Measurements from ENCODE around the gene BCL11B.

The BCL11B gene

DNA sequence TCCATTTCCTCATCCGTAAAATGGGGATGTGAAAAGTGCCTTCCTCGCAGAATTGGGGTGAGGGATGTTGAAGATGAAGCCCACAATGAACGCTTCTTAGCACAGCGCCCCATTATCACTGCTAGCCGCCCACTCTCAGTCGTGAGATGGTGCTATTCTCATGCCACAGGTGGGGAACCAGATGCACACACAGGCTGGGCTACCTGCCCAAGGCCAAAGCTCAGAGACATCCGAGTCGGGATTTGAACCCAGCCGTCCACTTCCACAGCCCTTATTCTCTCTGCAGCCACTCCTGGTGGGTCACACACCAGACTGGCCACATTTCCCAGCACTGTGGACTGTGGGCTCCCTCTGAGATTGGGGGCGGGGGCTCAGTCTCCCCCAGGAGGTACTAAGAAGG lies 55.8 kb downstream of the BCL11B start:
- DNase-seq, result no peak

DNA sequence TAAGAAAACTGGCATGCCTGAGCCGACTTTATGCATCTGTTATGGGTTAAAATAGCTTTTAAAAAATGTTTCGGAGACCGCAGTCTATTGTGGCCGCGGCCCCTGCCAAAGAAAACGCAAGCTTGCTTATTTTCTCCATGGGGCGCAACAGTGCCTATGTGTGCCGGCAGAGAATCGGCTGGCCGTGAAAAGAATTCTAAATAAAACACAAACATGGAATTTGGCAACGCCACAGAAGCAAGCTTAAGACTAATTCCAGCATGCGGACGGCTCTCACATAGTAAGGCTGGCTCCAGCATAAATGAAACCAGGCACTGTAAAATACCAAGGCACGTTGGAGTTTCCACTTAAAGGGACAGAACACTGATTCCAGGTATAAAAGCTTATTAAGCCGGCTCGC lies 56.7 kb downstream of the BCL11B start:
- DNase-seq, result no peak

DNA sequence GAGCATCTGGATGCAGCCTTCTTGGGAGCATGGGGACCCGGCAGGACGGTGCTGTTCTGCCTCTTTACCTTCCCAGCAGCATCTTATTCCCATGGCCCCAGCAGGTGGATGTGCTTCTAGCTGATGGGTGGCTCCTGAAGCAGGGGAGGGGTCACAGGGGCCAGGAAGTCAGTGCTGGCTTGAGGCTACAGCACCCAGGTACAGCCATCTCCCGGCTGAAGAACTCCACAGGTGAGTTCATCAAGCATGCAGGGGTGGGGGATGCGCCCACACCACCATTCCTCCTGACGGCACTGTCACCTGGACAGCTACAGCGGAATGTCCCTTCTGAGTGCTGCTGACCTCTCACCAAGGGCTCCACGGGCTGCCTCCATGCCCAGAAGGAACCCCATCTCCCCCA lies 57.3 kb downstream of the BCL11B start:
- DNase-seq, result no peak

DNA sequence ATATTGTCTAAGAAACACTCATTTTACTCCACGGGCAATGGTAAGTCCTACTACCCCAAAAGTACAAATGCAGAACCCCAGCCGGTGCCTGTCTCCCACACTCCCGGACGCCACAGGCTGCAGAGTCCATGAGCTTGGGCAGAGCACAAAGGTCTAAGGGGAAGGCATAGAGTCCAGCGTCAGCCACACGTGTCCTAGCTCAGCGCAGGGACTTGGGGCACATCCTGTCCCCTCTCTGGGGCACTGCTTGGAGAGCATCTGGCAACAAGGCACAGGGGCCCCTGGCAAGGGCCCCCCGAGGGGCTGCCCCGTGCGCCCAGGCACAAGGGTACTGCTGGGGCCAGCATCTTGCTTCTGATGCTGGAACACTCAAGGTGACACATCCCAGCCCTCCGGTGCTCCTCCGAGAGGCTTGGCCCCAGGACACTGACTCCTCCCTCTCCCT lies 58.4 kb downstream of the BCL11B start:
- DNase-seq, result no peak

DNA sequence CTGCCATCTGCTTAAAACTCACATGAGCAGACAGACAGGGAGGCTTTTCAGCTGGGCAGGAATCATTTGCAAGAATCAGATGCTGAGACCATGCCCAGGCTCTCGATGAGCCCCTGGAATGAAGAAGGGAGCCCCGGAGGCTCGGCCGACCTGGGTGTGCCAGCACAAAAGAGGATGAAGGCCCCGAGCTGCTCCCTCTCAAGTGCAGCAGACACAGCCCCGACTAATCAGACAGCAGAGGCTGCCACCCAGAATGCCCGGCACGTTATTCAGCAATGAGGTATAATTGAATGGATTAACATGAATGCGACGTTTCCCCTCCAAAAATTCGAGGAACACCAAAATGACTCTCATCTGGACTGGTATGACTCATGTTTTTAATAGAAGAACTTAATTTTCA lies 58.9 kb downstream of the BCL11B start:
- no peak for DNase-seq

DNA sequence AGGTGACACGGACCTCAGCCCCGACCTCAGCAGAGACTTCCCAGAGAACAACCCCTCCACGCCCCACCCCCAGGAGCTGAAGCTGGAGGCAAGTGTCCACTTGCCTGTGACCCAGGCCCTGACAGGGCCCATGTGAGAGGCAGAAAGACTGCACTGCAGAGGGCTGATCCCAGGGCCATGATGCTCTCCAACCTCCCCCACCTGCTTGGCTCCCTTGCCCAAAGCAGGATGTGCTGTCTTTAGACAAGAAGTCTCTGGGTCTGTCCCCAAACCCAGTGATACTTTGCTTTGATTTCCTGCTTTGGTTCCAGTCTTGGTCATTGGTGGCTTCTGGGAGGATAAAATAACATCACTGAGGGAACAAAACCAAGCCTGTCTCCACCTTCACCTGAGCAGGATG lies 59.4 kb downstream of the BCL11B start:
- no peak for DNase-seq

DNA sequence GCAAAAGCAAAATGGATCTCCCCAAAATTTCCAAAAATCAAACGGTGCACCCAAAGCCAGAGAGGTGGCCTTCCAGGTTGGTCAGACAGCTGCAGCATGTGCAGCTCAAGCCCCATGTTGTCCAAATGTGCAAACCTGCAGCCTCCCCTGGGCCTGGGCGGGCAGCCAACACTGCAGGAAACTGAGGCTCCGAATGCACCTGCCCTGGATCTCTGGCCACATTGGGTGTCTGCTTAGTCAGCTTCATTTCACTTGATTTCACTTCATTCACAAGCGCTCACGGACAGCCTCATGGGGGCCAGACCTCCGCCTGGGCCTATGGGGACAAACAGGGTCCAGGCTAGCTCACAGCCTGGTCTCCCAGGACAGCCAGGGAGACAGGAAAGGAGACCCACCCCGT lies 59.8 kb downstream of the BCL11B start:
- no peak for DNase-seq

DNA sequence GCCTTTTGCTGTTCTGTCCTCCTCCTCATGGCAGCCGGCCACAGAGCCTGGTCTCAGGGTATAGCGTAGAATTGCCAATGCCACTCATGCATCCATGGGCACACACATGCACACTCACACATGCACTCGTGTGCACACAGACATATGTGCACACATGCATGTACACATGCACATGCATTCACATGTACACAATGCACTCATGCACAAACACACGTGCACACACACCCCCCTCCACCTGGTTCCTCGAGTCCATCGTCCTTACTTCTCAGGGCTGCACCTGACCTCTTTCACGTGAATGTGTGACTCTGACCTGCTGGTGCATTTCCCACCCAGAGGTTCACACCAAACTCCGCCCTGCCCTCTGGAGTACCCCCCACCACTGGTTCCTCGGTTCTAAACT lies 60.6 kb downstream of the BCL11B start:
- DNase-seq, result no peak

DNA sequence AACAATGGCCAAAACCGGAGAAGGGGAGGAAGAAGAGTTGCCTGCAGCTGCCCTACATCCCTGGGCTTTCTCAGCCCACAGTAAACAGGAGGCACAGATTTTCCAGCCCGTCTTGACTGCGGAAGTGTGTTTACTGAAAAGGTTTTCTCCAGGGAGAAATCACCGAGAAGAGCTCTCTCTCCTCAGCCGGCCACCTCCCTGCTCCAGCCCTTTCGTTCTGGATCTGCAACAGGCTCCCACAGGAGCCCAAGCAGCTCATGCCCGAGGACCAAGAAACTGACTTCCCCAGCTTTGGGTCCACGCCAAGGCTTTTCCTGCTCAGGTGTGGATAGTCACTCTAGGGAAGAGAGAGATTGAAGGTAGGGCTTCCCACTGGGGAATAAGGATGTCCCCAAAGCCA lies 61.7 kb downstream of the BCL11B start:
- DNase-seq, result no peak

DNA sequence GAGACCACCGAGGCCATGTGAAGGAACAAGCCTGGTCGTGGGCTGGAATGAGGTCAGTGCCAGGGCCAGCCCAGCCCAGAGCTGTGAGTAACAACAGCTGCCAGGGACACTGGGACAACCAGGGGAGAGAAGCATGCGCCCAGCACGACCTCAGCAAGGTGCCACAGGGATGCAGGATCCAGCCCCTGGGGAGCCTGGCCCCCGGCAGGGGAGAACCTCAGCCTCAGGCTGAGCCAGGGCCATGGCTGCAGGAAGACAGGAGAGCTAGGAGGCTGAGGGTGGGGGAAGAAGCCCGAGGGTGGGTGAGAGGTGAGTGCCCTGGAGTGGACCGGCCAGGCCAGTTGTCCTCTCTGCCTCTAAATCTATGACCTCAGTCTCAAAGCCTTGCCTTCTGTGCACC lies 62.6 kb downstream of the BCL11B start:
- DNase-seq, result no peak

DNA sequence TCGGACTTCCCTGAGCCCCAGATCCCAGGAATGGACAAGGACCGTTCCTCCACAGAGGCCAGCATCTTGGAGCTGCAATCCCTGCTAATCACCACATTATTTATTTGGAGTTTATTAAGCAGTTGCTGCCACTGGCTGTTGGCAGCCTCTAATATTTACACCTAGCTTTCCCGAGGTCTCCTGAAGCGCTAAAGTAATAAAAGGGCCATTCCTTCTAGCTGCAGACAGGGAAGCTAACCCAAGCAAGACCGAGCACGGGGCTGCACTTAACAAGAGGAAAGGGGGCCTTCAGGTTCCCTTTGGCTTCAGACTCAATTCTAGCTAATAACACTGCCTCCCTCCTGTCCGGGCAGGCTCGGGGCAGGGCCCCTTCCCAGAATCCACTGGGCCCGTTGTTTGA lies 63.7 kb downstream of the BCL11B start:
- DNase-seq, result no peak

DNA sequence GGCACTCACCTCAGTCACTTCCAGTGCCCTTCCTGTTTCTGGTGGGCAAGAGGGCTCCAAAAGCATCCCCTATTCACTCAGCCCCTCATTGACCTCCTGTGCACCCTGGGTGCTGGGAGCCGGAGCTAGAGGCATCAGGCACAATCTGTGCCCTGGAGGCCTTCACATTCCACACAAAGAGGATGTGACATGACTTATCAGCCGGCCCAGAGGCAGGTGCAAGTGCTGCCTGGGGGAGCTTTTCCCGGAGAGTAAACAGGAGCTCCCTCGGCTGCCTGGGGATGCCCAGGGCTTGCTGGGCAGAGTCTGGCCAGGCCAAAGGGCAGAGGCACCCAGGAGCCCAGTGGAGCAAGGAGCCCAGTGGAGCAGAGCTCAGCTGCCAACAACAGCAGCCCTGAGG lies 64.5 kb downstream of the BCL11B start:
- DNase-seq, result no peak

DNA sequence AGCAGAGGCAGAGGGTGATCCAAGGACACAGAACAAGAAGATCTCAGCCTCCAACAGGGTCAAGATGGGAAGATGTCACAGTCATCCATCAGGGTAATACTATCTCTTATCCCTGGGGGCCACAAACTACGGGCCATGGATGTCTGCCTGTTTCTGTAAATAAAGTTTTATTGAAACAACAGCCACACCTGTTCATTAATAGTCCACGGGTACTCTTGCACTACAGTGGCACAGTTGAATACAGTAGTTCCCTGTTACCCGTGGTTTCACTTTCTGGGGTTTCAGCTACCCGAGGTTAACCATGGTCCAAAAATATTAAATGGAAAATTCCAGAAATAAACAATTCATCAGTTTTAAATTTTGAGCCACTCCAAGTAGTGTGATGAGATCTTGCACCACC lies 65.9 kb downstream of the BCL11B start:
- no peak for DNase-seq

DNA sequence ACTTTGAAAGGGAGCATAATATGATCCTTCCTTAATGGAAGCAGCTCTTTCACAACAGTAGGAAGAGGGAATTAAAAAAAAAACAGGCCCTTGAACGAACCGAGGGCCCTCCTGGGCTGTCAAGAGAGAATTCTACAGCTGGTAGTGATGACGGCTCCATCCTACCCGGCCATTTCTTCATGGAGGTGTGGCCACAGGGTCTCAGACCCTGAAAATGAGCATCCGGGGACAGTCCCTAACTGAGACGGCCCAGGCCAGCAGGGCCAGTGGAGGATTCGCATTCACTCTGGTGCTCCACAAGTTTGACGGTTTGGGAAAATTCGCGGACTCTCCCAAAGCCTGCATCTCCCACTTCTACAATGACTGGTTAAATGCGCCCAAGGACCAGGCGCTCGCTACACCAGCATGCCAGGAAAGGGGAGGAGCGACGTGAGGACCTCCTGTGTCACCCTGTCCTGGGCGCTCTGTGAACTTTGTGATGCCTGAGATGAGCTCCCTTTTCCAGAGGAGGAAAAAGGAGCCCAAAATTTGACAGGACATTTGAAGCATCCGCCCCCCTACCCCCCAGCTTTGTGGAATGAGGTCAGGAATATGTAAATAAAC lies 66.8 kb downstream of the BCL11B start:
- no peak for DNase-seq

DNA sequence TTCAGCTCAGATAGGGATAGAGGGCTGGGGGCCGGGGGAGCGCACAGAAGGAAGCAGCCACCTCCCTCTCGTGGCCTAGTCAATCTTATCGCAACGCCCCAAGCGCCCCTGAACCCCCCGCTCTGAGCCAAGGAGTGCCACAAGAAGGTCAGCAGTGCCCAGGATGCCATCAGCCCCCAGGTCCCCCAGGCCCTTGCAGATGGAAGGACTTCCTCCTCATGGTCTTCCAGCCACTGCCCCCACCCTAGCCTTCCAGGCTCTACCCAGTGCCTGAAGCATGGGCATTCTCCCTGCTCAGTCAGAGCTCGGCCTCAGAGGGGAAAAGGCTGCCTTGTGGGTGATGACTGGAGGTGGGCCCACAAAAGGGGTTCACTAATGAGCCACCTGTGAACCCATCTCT lies 68.2 kb downstream of the BCL11B start:
- DNase-seq, result no peak

DNA sequence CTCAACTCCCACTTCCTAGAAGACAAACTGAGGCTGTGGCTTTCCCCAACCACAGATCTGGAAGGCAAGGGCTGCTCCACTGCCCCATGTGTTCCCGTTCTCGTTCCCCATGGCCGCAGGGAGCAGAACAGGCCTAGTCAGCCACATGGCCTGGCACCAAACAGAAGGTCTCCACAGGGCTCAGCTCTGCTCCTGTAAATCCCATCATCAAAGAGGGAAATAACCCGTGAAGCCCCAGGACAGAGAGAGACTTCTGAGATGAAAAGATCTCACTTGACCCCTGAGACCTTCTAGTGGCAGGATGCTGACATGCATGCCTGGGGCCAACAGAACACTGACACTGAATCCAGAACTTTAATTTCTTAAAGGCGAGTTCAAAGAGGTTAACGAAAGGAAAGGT lies 68.9 kb downstream of the BCL11B start:
- no peak for DNase-seq

DNA sequence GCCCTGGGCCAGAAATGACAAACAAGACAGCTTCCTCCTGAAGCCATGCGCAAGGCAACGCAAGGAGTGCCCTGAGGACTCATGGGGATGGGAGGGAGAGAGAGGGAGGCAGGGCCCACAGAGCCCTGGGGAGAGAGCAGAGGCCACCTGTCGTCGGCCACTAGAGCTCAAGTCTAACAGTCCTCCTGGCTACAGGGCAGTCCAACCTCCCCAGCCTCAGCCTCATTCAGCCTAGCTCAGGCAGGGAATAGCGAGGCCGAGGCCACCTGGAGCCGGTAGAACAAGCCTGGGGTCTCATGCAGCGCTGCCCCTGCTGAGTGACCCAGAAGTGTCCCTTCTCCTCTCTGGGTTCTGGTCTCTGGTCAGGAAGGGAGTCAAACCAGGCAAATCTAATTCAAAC lies 69.5 kb downstream of the BCL11B start:
- no peak for DNase-seq

DNA sequence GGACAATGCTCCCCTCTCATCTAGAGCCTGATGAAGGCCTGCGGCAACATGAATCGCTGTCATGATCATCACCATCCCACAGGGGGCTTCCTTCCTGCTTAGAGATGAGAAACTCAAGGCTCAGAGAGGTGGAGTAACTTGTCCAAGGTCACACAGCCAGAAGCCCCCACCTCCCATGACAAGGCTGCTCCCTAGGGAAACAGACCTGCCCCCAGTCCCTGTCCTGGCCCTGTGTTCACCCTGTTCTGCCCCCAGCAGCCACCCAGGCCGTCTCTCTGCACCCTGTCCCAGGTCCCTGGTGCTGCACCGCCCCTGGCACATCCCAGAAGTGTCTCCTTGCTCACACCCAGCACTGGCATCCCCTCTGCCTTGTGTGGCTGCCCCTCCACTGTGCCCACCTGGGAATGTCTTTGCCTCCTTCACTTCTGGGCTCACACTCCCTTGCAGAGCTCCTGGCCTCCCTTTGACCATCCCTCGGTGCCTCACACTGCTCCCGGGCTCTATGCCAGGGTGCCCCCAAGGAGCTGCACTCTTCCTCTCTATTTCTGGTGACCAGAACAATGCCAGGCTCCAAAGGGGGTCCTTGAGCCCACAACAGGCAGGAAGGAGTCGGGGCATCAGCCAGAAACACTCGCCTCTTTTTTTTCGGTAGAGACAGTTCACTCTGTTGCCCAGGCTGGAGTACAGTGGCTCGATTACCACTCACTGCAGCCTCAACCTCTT lies 70.5 kb downstream of the BCL11B start:
- DNase-seq, result no peak

DNA sequence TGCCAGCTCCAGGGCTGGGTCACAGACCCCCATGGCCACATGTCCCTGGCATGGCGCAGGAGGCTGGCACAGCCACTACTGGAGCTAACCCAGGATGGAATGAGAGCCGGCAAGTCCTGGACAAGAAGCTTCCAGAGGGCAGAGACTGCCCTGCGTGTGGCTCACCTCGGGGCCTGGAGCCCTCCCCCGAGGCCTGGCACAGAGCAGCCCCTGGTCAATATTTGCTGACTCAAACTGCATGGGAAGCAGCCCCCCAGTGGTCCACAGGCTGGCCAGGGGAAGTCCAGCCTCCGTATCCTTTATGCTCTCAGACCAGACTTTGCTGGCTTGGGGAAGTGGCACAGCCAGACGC lies 71.4 kb downstream of the BCL11B start:
- DNase-seq, result no peak

DNA sequence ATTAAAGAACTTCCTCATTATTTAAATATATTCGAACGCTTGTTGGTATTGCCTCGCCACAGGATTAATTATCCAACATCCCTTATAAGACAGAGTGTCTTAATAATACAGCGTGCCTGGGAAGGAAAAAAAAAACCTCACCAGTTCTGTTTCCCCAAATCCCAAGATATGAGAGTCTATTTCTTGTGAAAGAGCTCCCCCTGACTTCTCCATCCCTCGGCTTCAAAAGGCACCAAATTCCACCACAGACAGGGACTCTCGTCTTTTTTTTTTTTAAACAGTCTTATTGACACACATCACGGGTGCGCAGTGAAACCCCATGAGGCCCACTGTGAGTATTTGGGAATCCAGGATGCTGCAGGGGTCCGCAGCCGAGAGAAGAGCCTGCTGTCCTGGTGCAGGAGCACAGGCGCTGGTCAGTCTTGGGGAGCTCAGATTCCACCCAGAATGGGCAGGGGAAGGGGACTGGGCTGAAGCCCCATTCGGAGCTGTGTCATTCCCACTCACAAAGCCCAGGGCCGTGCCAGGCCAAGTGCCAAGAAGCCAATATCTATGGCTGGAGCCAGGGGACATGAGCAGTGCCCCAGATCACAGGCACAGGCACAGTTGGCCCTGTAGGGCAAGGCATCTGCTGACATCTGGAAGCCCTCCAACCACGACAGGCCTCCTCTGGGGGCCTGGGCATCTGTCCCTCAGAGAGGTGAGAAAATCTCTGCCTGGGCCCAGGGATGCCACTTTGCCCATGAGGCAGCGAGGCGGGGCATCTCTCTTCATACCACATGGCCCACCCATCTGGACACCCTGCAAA lies 71.9 kb downstream of the BCL11B start:
- no peak for DNase-seq

DNA sequence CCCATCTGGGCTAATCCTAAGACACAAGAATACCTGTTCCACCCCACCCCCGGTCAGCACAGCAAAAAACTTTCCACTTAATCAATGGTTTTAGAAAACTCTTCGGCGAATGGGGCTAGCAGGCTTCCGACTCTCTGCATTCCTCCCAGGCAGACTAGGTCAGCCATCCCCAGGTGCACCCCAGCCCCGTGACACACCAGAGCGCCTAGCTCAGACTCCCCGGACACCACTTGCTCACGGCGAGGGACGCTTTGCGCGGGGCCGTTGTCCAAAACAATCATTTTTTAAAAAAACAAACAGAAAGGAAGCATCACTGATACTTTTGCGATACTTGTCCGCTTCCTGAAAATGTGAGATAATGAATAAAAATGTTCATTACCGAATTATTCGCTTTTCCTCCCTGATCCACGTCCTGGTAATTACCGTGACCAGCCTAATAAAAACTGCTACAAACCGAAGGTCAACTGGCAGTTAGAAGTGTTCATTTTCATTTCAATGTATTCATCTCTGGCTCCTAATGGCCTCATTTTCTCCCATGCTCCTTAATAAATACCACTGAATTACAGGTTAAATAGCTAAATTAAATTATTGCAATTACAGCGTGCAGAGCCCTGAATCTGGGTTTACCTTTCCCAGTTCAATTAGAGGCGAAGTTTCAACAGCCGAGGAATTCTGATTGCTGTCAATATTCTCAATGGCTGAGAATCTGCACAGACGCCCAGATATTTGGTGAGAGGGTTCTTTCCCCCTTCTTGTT lies 73.1 kb downstream of the BCL11B start:
- DNase-seq, result no peak

DNA sequence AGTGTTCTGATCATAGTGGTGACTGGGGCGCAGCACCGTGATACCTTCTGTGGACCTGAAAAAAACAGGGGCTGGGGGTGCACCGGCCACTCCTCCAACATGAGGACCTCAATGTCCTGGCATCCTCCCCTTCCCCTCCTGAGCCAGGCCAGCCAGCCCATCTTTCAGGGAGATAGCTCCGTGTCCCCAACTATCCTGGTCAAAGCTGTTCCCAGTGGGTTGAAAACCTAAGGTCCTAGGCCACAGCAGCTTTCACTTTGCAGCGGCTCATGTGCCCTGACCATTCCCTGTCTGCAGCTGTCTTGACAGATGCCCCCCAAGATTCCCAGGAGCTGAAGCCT lies 75.7 kb downstream of the BCL11B start:
- no peak for DNase-seq

DNA sequence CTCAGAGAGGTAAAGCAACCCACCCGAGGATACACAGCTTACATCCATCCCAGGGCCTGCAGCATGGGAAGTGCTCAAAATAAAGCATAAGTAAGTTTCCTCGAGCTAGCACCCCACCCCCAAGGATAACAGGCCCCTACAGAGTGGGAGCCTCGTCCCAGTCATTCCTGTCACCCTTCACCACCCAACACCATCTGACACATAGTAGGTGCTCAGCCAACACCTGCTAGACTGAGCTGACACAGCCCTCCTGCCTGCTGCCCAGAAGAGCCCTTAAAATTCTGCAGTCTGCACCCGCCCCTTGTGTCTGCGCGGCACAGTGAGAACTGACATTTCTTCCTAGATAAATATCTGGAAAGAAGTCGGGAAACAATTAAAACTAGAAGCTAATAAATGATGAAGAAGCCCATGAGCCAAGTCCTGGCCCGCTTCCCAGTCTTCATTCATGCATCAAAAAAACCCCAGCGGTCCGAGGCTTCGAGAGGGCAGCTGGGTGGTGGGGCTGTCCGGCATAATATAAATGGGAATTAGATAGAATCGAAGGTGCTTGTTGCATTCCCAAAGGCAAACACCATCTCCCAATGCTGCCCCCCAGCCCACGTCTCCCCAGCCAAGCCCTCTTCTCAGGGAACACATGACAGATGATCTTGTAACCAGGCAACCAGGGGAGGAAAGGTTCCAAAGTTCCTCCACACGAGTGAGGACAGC lies 76.2 kb downstream of the BCL11B start:
- DNase-seq, result no peak
